H9 (cell line): ENCODE results near the gene ABHD4. TPM values are rescaled to one million over a fixed set of nuclear protein-coding genes. Genes with fewer than 3 reads are reported as not detected.

ENCODE experiments used
- DNase-seq: peaks from one replicate; pipeline ENCODE4 v3.0.0-alpha.2; 2017
- H2AFZ ChIP-seq: one replicate; pipeline ENCODE4 v1.6.1; 2013; ENCODE audit warnings: mild to moderate bottlenecking, low read length, control low read depth, moderate library complexity
- H2AK5ac ChIP-seq: 2 replicates; pipeline ENCODE4 v1.6.1; 2013; ENCODE audit warnings: low read length, control low read depth, mixed read lengths; ENCODE audit not compliant: insufficient read length
- H2BK120ac ChIP-seq: one replicate; pipeline ENCODE4 v1.6.1; 2013; ENCODE audit warnings: low read depth, mild to moderate bottlenecking, low read length, control low read depth, inconsistent platforms; ENCODE audit not compliant: poor library complexity, severe bottlenecking
- H2BK12ac ChIP-seq: 2 replicates; pipeline ENCODE4 v1.6.1; 2013; ENCODE audit warnings: low read length, control low read depth, mixed read lengths, low read depth; ENCODE audit not compliant: insufficient read length
- H2BK15ac ChIP-seq: 2 replicates; pipeline ENCODE4 v1.6.1; 2013; ENCODE audit warnings: low read depth, low read length, control low read depth
- H2BK20ac ChIP-seq: one replicate; pipeline ENCODE4 v1.6.1; 2013; ENCODE audit warnings: low read depth, mild to moderate bottlenecking, low read length, control low read depth, inconsistent platforms; ENCODE audit not compliant: poor library complexity, severe bottlenecking
- H2BK5ac ChIP-seq: 2 replicates; pipeline ENCODE4 v1.6.1; 2013; ENCODE audit warnings: low read length, control low read depth, mixed read lengths; ENCODE audit not compliant: insufficient read length
- H3K14ac ChIP-seq: 2 replicates; pipeline ENCODE4 v1.6.1; 2013; ENCODE audit warnings: low read length, control low read depth; ENCODE audit not compliant: insufficient read depth
- H3K18ac ChIP-seq: 2 replicates; pipeline ENCODE4 v1.6.1; 2013; ENCODE audit warnings: low read depth, mild to moderate bottlenecking, mixed read lengths, low read length, control low read depth; ENCODE audit not compliant: insufficient read length
- H3K23ac ChIP-seq: 2 replicates; pipeline ENCODE4 v1.6.1; 2013; ENCODE audit warnings: low read length, control low read depth, mixed read lengths, low read depth; ENCODE audit not compliant: insufficient read length
- H3K23me2 ChIP-seq: 2 replicates; pipeline ENCODE4 v1.6.1; 2013; ENCODE audit warnings: low read depth, mild to moderate bottlenecking, mixed read lengths, low read length, control low read depth; ENCODE audit not compliant: insufficient read length, poor library complexity, severe bottlenecking
- H3K27ac ChIP-seq: 2 replicates; pipeline ENCODE4 v1.5.1; 2013; ENCODE audit warnings: low read length, control low read depth, mixed read lengths, low read depth; ENCODE audit not compliant: insufficient read length
- H3K27me3 ChIP-seq: 2 replicates; pipeline ENCODE4 v1.6.1; 2013; ENCODE audit warnings: low read length, control low read depth, inconsistent platforms; ENCODE audit not compliant: insufficient read depth
- H3K4ac ChIP-seq: 2 replicates; pipeline ENCODE4 v1.6.1; 2013; ENCODE audit warnings: low read depth, mild to moderate bottlenecking, control low read depth, inconsistent platforms, low read length, moderate library complexity
- H3K4me1 ChIP-seq: 2 replicates; pipeline ENCODE4 v1.6.1; 2013; ENCODE audit warnings: low read length, control low read depth, inconsistent platforms; ENCODE audit not compliant: insufficient read depth
- H3K4me2 ChIP-seq: 2 replicates; pipeline ENCODE4 v1.6.1; 2013; ENCODE audit warnings: low read length, control low read depth, mixed read lengths; ENCODE audit not compliant: insufficient read length, insufficient read depth
- H3K56ac ChIP-seq: 2 replicates; pipeline ENCODE4 v1.6.1; 2013; ENCODE audit warnings: low read depth, mild to moderate bottlenecking, mixed read lengths, low read length, control low read depth; ENCODE audit not compliant: insufficient read length
- H3K79me1 ChIP-seq: 2 replicates; pipeline ENCODE4 v1.6.1; 2013; ENCODE audit warnings: low read depth, mild to moderate bottlenecking, moderate library complexity, low read length, control low read depth, inconsistent platforms; ENCODE audit not compliant: insufficient read depth, poor library complexity, severe bottlenecking
- H3K79me2 ChIP-seq: 2 replicates; pipeline ENCODE4 v1.6.1; 2013; ENCODE audit warnings: low read length, control low read depth, inconsistent platforms; ENCODE audit not compliant: insufficient read depth
- H3K9ac ChIP-seq: 2 replicates; pipeline ENCODE4 v1.6.1; 2013; ENCODE audit warnings: low read length, control low read depth, mixed read lengths; ENCODE audit not compliant: insufficient read length; ENCODE audit errors: extremely low read depth
- H3K9me3 ChIP-seq: one replicate; pipeline ENCODE4 v1.6.1; 2013; ENCODE audit warnings: low read depth, low read length, inconsistent platforms; ENCODE audit not compliant: control insufficient read depth
- H3T11ph ChIP-seq: one replicate; pipeline ENCODE4 v1.6.1; 2013; ENCODE audit warnings: mild to moderate bottlenecking, low read length, control low read depth, inconsistent platforms
- H4K20me1 ChIP-seq: one replicate; pipeline ENCODE4 v1.6.1; 2013; ENCODE audit not compliant: control insufficient read depth, insufficient read length, insufficient read depth
- H4K5ac ChIP-seq: 2 replicates; pipeline ENCODE4 v1.6.1; 2013; ENCODE audit warnings: low read depth, mild to moderate bottlenecking, mixed read lengths, low read length, control low read depth; ENCODE audit not compliant: insufficient read length
- H4K8ac ChIP-seq: replicated peaks from 2 replicates; pipeline ENCODE4 v1.6.1; 2013; ENCODE audit warnings: low read length, control low read depth, mixed read lengths, low read depth; ENCODE audit not compliant: insufficient read length
- H4K91ac ChIP-seq: 2 replicates; pipeline ENCODE4 v1.6.1; 2013; ENCODE audit warnings: low read depth, mild to moderate bottlenecking, moderate library complexity, mixed read lengths, low read length, control low read depth; ENCODE audit not compliant: insufficient read length
- H3K27ac Mint-ChIP-seq, 3 experiments: 2 replicates in 2 of 3; 3 replicates in 1 of 3; pipeline ENCODE4 v1.8.0; 2020 to 2021; ENCODE audit warnings: mixed read lengths in 3 of 3, mild to moderate bottlenecking in 1 of 3, moderate library complexity in 1 of 3
- H3K27me3 Mint-ChIP-seq: 2 replicates; pipeline ENCODE4 v1.8.0; 2021; ENCODE audit warnings: low read depth, mild to moderate bottlenecking, moderate library complexity, mixed read lengths
- H3K36me3 Mint-ChIP-seq, 3 experiments: 2 replicates in 2 of 3; 3 replicates in 1 of 3; pipeline ENCODE4 v1.8.0; 2020 to 2021; ENCODE audit warnings: low read depth in 3 of 3, mixed read lengths in 3 of 3; ENCODE audit not compliant: insufficient read depth in 1 of 3
- H3K4me1 Mint-ChIP-seq, 2 experiments: 2 replicates each; pipeline ENCODE4 v1.8.0; 2020; ENCODE audit warnings: mixed read lengths in 2 of 2
- H3K4me3 Mint-ChIP-seq, 2 experiments: 2 replicates in 1 of 2; 3 replicates in 1 of 2; pipeline ENCODE4 v1.8.0; 2020 to 2021; ENCODE audit warnings: mild to moderate bottlenecking in 2 of 2, mixed read lengths in 2 of 2, moderate library complexity in 1 of 2
- H3K9me3 Mint-ChIP-seq, 2 experiments: 2 replicates in 1 of 2; 3 replicates in 1 of 2; pipeline ENCODE4 v1.8.0; 2020; ENCODE audit warnings: mild to moderate bottlenecking in 2 of 2, mixed read lengths in 2 of 2, moderate library complexity in 1 of 2
- CTCF ChIP-seq: fragments of 200-600 bp; sonication (generic); conservative IDR thresholded peaks from 3 replicates; pipeline ENCODE4 v1.8.0; 2021; ENCODE audit warnings: antibody characterized with exemption, mild to moderate bottlenecking
- WGBS: extraction: QIAGEN DNeasy Blood & Tissue Kit; methylation state at CpG from one replicate; pipeline ENCODE4 v1.1.7; 2013; ENCODE audit warnings: missing lambda C conversion rate, low lambda C conversion rate, mixed read lengths; ENCODE audit not compliant: insufficient read length; ENCODE audit errors: extremely low coverage; 5-methylcytosine and 5-hydroxymethylcytosine counted together
- total RNA-seq: library from RNA; stranded (reverse); gene quantifications from 2 replicates; pipeline ENCODE4 v1.2.1, GENCODE V29; 2021

The ABHD4 gene
- total RNA-seq, 1 experiment from 2014 or later = 21.8 TPM

DNA sequence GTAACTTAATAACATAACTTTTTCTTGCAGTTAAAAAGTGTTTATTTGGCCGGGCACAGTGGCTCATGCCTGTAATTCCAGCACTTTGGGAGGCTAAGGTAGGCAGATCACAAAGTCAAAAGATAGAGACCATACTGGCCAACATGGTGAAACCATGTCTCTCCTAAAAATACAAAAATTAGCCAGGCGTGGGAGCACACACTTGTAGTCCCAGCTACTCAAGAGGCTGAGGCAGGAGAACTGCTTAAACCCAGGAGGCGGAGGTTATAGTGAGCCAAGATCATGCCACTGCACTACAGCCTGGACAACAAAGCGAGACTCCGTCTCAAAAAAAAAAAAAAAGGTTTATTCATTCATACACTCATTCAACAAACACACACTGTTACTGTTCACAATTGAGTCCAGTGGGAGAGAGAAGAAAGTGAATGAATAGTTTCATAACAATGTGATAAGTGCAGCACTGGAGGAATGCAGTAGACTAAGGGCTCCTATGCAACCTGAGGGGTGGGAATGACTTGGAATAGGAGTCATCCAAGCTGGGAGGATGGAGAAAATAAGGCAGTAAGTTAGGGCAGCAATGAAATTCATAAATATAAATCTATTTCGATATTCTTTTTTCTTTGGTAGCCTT is 28.9 kb upstream of the ABHD4 start:
- Histone ChIP-seq H3T11ph (no peak overlapping the region), H3K4me1 (no peaks in the 10 kb centered on the region), H3K56ac (no peak overlapping the region), H2AK5ac (no peak overlapping the region), H3K4ac (no peak overlapping the region), H3K27ac (no peak overlapping the region), H2BK15ac (no peak overlapping the region), H3K9me3 (no peaks in the 10 kb centered on the region), H2BK120ac (no peak overlapping the region), H3K4me2 (no peak overlapping the region), H3K14ac (no peak overlapping the region), H2BK12ac (no peak overlapping the region), H3K23me2 (no peaks in the 10 kb centered on the region), H3K9ac (no peak overlapping the region), H3K27me3 (no peaks in the 10 kb centered on the region), H2BK20ac (no peak overlapping the region), H3K23ac (no peak overlapping the region), H2BK5ac (no peak overlapping the region), H4K8ac (no peak overlapping the region), H3K79me2 (no peaks in the 10 kb centered on the region), H3K18ac (no peak overlapping the region), H3K79me1 (peaks cover 2% of the 10 kb centered on the region), H4K5ac (no peak overlapping the region), H2AFZ (no peak overlapping the region), H4K20me1 (no peaks in the 10 kb centered on the region), H4K91ac (no peak overlapping the region)
- no peak overlapping the region for H3K4me3 Mint-ChIP-seq
- peaks cover 14 to 18% of the 10 kb centered on the region in 2 experiments for H3K4me1 Mint-ChIP-seq
- peak overlapping the region in 2 of 3 experiments; percentile 52 to 57; a peak in 3 of 7 replicates for H3K27ac Mint-ChIP-seq
- no peak for TF ChIP-seq CTCF
- no CpG with 5 or more reads among the region's 6 CpGs for WGBS
- DNase-seq = no peak
- H3K27me3 Mint-ChIP-seq = no peaks in the 10 kb centered on the region
- peaks cover 21 to 59% (median 50%) of the 10 kb centered on the region in 3 experiments; a peak in 6 of 7 replicates for H3K36me3 Mint-ChIP-seq
- H3K9me3 Mint-ChIP-seq = no peaks in the 10 kb centered on the region
